Peyer's patch (tissue), 4 donors: ENCODE results near the gene NCKAP5. TPM values are rescaled to one million over a fixed set of nuclear protein-coding genes. Genes with fewer than 3 reads are reported as not detected.

ENCODE experiments used
- DNase-seq, 3 donors: peaks; one replicate each; pipeline ENCODE4 v3.0.0-alpha.2; 2017 to 2019
- H3K27ac ChIP-seq, 4 donors: fragments of 200-600 bp; sonication (generic); one replicate each; pipeline ENCODE4 v1.5.1; 2016 to 2019
- H3K27me3 ChIP-seq, 2 donors: fragments of 200-600 bp; sonication (generic); one replicate each; pipeline ENCODE4 v1.5.1; 2019
- H3K36me3 ChIP-seq, 3 donors: fragments of 200-600 bp; sonication (generic); one replicate each; pipeline ENCODE4 v1.5.1; 2016 to 2019
- H3K4me1 ChIP-seq, 4 donors: fragments of 200-600 bp; sonication (generic); one replicate each; pipeline ENCODE4 v1.5.1; 2016 to 2019
- H3K4me3 ChIP-seq, 4 donors: fragments of 200-600 bp; sonication (generic); 1 replicate in 3 of 4; 2 replicates in 1 of 4; pipeline ENCODE4 v1.5.1; 2016 to 2019; ENCODE audit warnings: mild to moderate bottlenecking in 1 of 4
- H3K9me3 ChIP-seq, 4 donors: fragments of 200-600 bp; sonication (generic); one replicate each; pipeline ENCODE4 v1.5.1; 2016 to 2019; ENCODE audit warnings: mild to moderate bottlenecking in 1 of 4
- CTCF ChIP-seq, 6 experiments: fragments of 450-650 bp in 4 of 6; fragments of 200-600 bp in 2 of 6; sonication (generic) in 1 of 6; IDR thresholded peaks; one replicate each; pipeline ENCODE4 v1.5.1; 2017 to 2019; ENCODE audit warnings: antibody characterized with exemption in 6 of 6, mild to moderate bottlenecking in 3 of 6, moderate library complexity in 1 of 6
- POLR2A ChIP-seq, 2 donors: fragments of 450-650 bp; IDR thresholded peaks; one replicate each; pipeline ENCODE4 v1.5.1; 2017; ENCODE audit warnings: antibody characterized with exemption in 2 of 2, mild to moderate bottlenecking in 2 of 2, moderate library complexity in 2 of 2
- total RNA-seq, 4 donors: library from RNA; depleted of rRNA; stranded (reverse); fragments of >200 nt; gene quantifications; one replicate each; pipeline ENCODE4 v1.1.0, GENCODE V29; 2016

NCKAP5 gene
- total RNA-seq, 4 donors from 2014 or later: 9.1 to 28.5 (median 22.5) TPM

- Histone ChIP-seq H3K4me3 (no peak overlapping the region), H3K9me3 (no peaks in the 10 kb centered on the region), H3K27me3 (no peaks in the 10 kb centered on the region), H3K36me3 (no peaks in the 10 kb centered on the region), H3K27ac (no peak overlapping the region), H3K4me1 (no peaks in the 10 kb centered on the region)
- DNase-seq: no peak
- no peak for TF ChIP-seq POLR2A (IDR thresholded peaks at IDR 0.05)
These were observed 123.8 kb downstream of the NCKAP5 start for GRCh38 chr2:133444465-133444864.

- H3K27me3 ChIP-seq: no peaks in the 10 kb centered on the region
- H3K4me3 ChIP-seq: no peak overlapping the region
- H3K27ac ChIP-seq: no peak overlapping the region
- H3K4me1 ChIP-seq: no peaks in the 10 kb centered on the region
- no peaks in the 10 kb centered on the region for H3K36me3 ChIP-seq
- TF ChIP-seq POLR2A (IDR thresholded peaks at IDR 0.05) (no peak), CTCF (IDR thresholded peaks at IDR 0.05) (no peak)
- DNase-seq: no peak
- H3K9me3 ChIP-seq: no peaks in the 10 kb centered on the region
These were observed 125.9 kb downstream of the NCKAP5 start for GRCh38 chr2:133442393-133442792.

GRCh38 chr2:133439565-133439920 is 128.7 kb downstream of the NCKAP5 start:
- Histone ChIP-seq H3K4me3 (no peak overlapping the region), H3K4me1 (no peaks in the 10 kb centered on the region), H3K9me3 (no peaks in the 10 kb centered on the region), H3K27ac (no peak overlapping the region), H3K27me3 (no peaks in the 10 kb centered on the region), H3K36me3 (no peaks in the 10 kb centered on the region)
- TF ChIP-seq CTCF (IDR thresholded peaks at IDR 0.05): no peak
- TF ChIP-seq POLR2A (IDR thresholded peaks at IDR 0.05): no peak
- DNase-seq: no peak

- Histone ChIP-seq H3K9me3 (no peaks in the 10 kb centered on the region), H3K27ac (no peak overlapping the region), H3K4me3 (no peak overlapping the region), H3K4me1 (no peaks in the 10 kb centered on the region), H3K27me3 (no peaks in the 10 kb centered on the region), H3K36me3 (no peaks in the 10 kb centered on the region)
- no peak for DNase-seq
- no peak for TF ChIP-seq CTCF (IDR thresholded peaks at IDR 0.05)
- TF ChIP-seq POLR2A (IDR thresholded peaks at IDR 0.05): no peak
These were observed 129.3 kb downstream of the NCKAP5 start for GRCh38 chr2:133438848-133439564.

GRCh38 chr2:133438026-133438425 is 130.2 kb downstream of the NCKAP5 start:
- no peak for DNase-seq
- Histone ChIP-seq H3K4me1 (no peaks in the 10 kb centered on the region), H3K4me3 (no peak overlapping the region), H3K27ac (no peak overlapping the region), H3K27me3 (no peaks in the 10 kb centered on the region), H3K36me3 (no peaks in the 10 kb centered on the region), H3K9me3 (no peaks in the 10 kb centered on the region)
- TF ChIP-seq POLR2A (IDR thresholded peaks at IDR 0.05) (no peak), CTCF (IDR thresholded peaks at IDR 0.05) (no peak)

GRCh38 chr2:133437492-133437891 is 130.8 kb downstream of the NCKAP5 start:
- Histone ChIP-seq H3K27me3 (no peaks in the 10 kb centered on the region), H3K4me1 (no peaks in the 10 kb centered on the region), H3K9me3 (no peaks in the 10 kb centered on the region), H3K36me3 (no peaks in the 10 kb centered on the region), H3K4me3 (no peak overlapping the region), H3K27ac (no peak overlapping the region)
- TF ChIP-seq CTCF (IDR thresholded peaks at IDR 0.05) (no peak), POLR2A (IDR thresholded peaks at IDR 0.05) (no peak)
- no peak for DNase-seq
